Measurements from ENCODE around the gene KIAA0040.

KIAA0040 gene

DNA sequence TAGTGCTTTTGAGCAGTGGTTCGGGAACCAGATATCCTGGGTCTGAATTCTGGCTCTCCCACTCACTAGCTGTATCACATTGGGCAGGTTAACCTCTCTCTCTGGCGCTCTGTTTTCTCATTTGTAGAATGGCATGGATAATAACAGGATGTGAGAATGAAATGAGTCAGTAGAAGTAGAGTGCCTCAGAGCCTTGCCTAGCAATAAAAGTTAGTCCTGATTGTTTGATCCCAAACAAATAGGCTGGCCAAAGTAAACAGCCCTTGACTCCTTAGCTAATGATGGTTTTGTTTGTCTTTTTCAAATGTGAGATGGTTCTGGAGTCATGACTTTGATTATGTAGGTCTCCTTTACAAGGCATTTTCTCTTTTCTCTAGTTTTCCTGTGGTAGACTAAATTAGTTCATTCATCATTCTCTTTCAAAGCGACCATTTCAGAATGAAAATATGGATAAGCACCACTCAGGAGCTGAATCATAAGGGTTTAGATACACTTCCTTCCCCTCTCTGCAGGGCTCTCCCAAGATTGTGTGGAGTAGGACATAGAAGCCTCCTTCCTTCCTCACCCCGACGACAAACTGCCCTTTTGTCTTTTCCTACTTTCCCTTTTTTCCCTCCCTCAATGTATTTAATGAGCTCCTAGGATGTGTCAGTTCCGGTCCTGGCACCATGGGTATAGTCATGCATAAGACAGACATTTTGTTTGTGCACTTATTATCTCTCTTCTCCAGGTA is 23.1 kb downstream of the KIAA0040 start (continued):
- TF ChIP-seq ZNF521 (tag by site-specific recombination; IDR thresholded peaks at IDR 0.05) (no peak), INSM2 (tag by site-specific recombination; IDR thresholded peaks at IDR 0.05) (peak; percentile 81), SP7 (tag by site-specific recombination; IDR thresholded peaks at IDR 0.05) (peak; percentile 87), SALL2 (tag by site-specific recombination; IDR thresholded peaks at IDR 0.05; ENCODE audit: borderline replicate concordance) (no peak), MZF1 (tag by site-specific recombination; IDR thresholded peaks at IDR 0.05; ENCODE audit: borderline replicate concordance) (no peak), ZNF184 (tag by site-specific recombination; IDR thresholded peaks at IDR 0.05) (0 out of 2 replicates have a peak, but pooled peaks have one; percentile 11), PRDM10 (tag by site-specific recombination; IDR thresholded peaks at IDR 0.05) (peak; percentile 39; the same call in 1 of the 2 replicates), ZNF843 (tag by site-specific recombination; IDR thresholded peaks at IDR 0.05) (peak; percentile 70), OSR2 (tag by site-specific recombination; IDR thresholded peaks at IDR 0.05) (peak; percentile 65; the same call in 1 of the 2 replicates), KLF8 (tag by site-specific recombination; IDR thresholded peaks at IDR 0.05) (no peak), ZNF777 (tag by site-specific recombination; IDR thresholded peaks at IDR 0.05; ENCODE audit: borderline replicate concordance) (no peak), ZNF621 (tag by site-specific recombination; IDR thresholded peaks at IDR 0.05) (no peak), TRIM28 (IDR thresholded peaks at IDR 0.05; ENCODE audit: borderline replicate concordance, low read length) (no peak)
- TF ChIP-seq, protein P1, sequence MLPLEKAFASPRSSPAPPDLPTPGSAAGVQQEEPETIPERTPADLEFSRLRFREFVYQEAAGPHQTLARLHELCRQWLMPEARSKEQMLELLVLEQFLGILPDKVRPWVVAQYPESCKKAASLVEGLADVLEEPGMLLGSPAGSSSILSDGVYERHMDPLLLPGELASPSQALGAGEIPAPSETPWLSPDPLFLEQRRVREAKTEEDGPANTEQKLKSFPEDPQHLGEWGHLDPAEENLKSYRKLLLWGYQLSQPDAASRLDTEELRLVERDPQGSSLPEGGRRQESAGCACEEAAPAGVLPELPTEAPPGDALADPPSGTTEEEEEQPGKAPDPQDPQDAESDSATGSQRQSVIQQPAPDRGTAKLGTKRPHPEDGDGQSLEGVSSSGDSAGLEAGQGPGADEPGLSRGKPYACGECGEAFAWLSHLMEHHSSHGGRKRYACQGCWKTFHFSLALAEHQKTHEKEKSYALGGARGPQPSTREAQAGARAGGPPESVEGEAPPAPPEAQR (tag by site-specific recombination; IDR thresholded peaks at IDR 0.05), result no peak

DNA sequence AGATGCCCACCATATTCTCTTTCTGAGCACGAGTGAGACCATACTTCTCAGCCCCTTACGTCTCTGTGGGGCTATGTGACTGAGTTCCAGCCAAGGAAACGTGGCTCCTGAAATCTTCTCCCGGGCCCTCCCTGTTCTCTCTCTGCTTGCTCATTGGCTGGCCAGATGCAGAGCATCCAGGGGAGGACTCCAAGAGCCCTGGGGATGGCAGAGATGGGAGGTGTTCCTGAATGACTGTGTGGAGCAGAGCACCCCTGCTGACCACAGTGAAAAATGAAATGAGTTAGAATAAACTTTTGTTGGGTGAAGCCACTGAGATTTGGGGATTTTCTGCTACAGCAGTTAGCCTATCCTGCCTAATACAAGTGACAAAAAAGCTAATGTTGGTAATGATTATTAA is 23.8 kb downstream of the KIAA0040 start:
- no peak overlapping the region for H3K27ac ChIP-seq (ENCODE audit: extremely low read depth, low read depth, low read length)
- H3K4me3 ChIP-seq (ENCODE audit: low read depth, low read length), result no peak overlapping the region
- ChIA-PET CTCF (interaction anchor here (1.0 to 1.8 kb wide), 3 partner anchors 14 to 139 kb away, joined by 3 to 5 read pairs (median 4); no protein-coding TSS in a partner anchor), POLR2A (no interaction called here)
- H3K9me3 ChIP-seq (ENCODE audit: control insufficient read depth, insufficient read depth, low read depth, low read length), result no peaks in the 10 kb centered on the region
- no peaks in the 10 kb centered on the region for H3K36me3 ChIP-seq (ENCODE audit: control insufficient read depth in 2 of 2, insufficient read depth in 1 of 2, low read length in 2 of 2)
- peaks cover 5% of the 10 kb centered on the region; the same call in 1 of the 2 replicates for H3K4me1 ChIP-seq (ENCODE audit: control insufficient read depth, insufficient read depth, low read length)
- TF ChIP-seq YY1 (tag by site-specific recombination; IDR thresholded peaks at IDR 0.05), result no peak
- no peak for TF ChIP-seq INSM2 (tag by site-specific recombination; IDR thresholded peaks at IDR 0.05)
- TF ChIP-seq ZNF394 (tag by site-specific recombination; IDR thresholded peaks at IDR 0.05; ENCODE audit: borderline replicate concordance), result no peak
- TF ChIP-seq ZNF292 (tag by site-specific recombination; IDR thresholded peaks at IDR 0.05; ENCODE audit: borderline replicate concordance, low read depth), result no peak
- TF ChIP-seq, protein P1 (tag by site-specific recombination; IDR thresholded peaks at IDR 0.05), result no peak
- TF ChIP-seq, protein P2, sequence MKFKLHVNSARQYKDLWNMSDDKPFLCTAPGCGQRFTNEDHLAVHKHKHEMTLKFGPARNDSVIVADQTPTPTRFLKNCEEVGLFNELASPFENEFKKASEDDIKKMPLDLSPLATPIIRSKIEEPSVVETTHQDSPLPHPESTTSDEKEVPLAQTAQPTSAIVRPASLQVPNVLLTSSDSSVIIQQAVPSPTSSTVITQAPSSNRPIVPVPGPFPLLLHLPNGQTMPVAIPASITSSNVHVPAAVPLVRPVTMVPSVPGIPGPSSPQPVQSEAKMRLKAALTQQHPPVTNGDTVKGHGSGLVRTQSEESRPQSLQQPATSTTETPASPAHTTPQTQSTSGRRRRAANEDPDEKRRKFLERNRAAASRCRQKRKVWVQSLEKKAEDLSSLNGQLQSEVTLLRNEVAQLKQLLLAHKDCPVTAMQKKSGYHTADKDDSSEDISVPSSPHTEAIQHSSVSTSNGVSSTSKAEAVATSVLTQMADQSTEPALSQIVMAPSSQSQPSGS (tag by site-specific recombination; IDR thresholded peaks at IDR 0.05; ENCODE audit: low read depth), result no peak
- no peak for TF ChIP-seq ZEB2 (tag by site-specific recombination; IDR thresholded peaks at IDR 0.05)
- no peak for TF ChIP-seq ZFP3 (tag by site-specific recombination; IDR thresholded peaks at IDR 0.05; ENCODE audit: low read depth)
- no peak for TF ChIP-seq ZNF624 (tag by site-specific recombination; IDR thresholded peaks at IDR 0.05)
- TF ChIP-seq ZNF324 (tag by site-specific recombination; IDR thresholded peaks at IDR 0.05), result no peak
- TF ChIP-seq KLF17 (tag by site-specific recombination; IDR thresholded peaks at IDR 0.05), result no peak
